Smooth muscle cell (in vitro differentiated cells): Measurements from ENCODE around the gene PARP6. TPM values are rescaled to one million over a fixed set of nuclear protein-coding genes. Genes with fewer than 3 reads are reported as not detected.
A peak's percentile ranks its signal among the peaks of the same experiment; 100 is the strongest.

Experiments used
- DNase-seq: peaks from one replicate; lab custom pipeline; 2025; ENCODE audit not compliant: unreplicated experiment; lab: John Stamatoyannopoulos, UW
- H2AFZ ChIP-seq: fragments of 200-600 bp; sonication (generic); 2 replicates; pipeline ENCODE4 v1.6.0; 2016; ENCODE audit warnings: antibody characterized with exemption, low read depth, mild to moderate bottlenecking
- H3F3A ChIP-seq: fragments of 200-600 bp; sonication (generic); 2 replicates; pipeline ENCODE4 v1.6.0; 2017; ENCODE audit warnings: antibody characterized with exemption, low read depth
- H3K27ac ChIP-seq: fragments of 200-600 bp; sonication (generic); 2 replicates; pipeline ENCODE4 v1.5.1; 2016; ENCODE audit warnings: low read depth, mild to moderate bottlenecking
- H3K27me3 ChIP-seq: fragments of 200-600 bp; sonication (generic); 2 replicates; pipeline ENCODE4 v1.6.1; 2016; ENCODE audit warnings: low read depth, mild to moderate bottlenecking
- H3K36me3 ChIP-seq: fragments of 200-600 bp; sonication (generic); 2 replicates; pipeline ENCODE4 v1.5.1; 2016; ENCODE audit warnings: low read depth
- H3K4me1 ChIP-seq: fragments of 200-600 bp; sonication (generic); 2 replicates; pipeline ENCODE4 v1.5.1; 2016; ENCODE audit warnings: low read depth
- H3K4me2 ChIP-seq: fragments of 200-600 bp; sonication (generic); 2 replicates; pipeline ENCODE4 v1.6.0; 2016; ENCODE audit warnings: mild to moderate bottlenecking
- H3K4me3 ChIP-seq: fragments of 200-600 bp; sonication (generic); 2 replicates; pipeline ENCODE4 v1.5.1; 2016; ENCODE audit warnings: mild to moderate bottlenecking
- H3K79me2 ChIP-seq: fragments of 200-600 bp; sonication (generic); 2 replicates; pipeline ENCODE4 v1.6.0; 2016; ENCODE audit warnings: low read depth, mild to moderate bottlenecking
- H3K9ac ChIP-seq: fragments of 200-600 bp; sonication (generic); 2 replicates; pipeline ENCODE4 v1.6.0; 2016; ENCODE audit warnings: low read depth
- H3K9me3 ChIP-seq: fragments of 200-600 bp; sonication (generic); replicated peaks from 2 replicates; pipeline ENCODE4 v1.5.1; 2016; ENCODE audit warnings: low read depth
- H4K20me1 ChIP-seq: fragments of 200-600 bp; sonication (generic); 2 replicates; pipeline ENCODE4 v1.6.0; 2016; ENCODE audit warnings: low read depth
- WGBS: methylation state at CpG from one replicate; pipeline ENCODE4 v1.1.7; 2016; ENCODE audit warnings: low lambda C conversion rate; 5-methylcytosine and 5-hydroxymethylcytosine counted together
- polyA plus RNA-seq: library from polyadenylated mRNA; unstranded; fragments of >200 nt; fragmentation: Nextera tagmentation; extraction: Ambion mirVana; gene quantifications from 2 replicates; pipeline ENCODE4 v1.2.1, GENCODE V29; 2016
- total RNA-seq: library from RNA; depleted of rRNA; stranded (reverse); fragments of >200 nt; gene quantifications from 2 replicates; pipeline ENCODE4 v1.2.3, GENCODE V29; 2014
- TF ChIP-seq, protein P1 (sequence below): fragments of 200-600 bp; sonication (generic); IDR thresholded peaks from 2 replicates; pipeline ENCODE4 v1.5.1; 2017; ENCODE audit warnings: borderline replicate concordance, mild to moderate bottlenecking, antibody characterized with exemption; ENCODE audit not compliant: insufficient read depth, poor library complexity, severe bottlenecking

PARP6 gene
- total and polyA plus RNA-seq, 2 experiments from 2014 or later, result 29.2 to 40.3 TPM

DNA sequence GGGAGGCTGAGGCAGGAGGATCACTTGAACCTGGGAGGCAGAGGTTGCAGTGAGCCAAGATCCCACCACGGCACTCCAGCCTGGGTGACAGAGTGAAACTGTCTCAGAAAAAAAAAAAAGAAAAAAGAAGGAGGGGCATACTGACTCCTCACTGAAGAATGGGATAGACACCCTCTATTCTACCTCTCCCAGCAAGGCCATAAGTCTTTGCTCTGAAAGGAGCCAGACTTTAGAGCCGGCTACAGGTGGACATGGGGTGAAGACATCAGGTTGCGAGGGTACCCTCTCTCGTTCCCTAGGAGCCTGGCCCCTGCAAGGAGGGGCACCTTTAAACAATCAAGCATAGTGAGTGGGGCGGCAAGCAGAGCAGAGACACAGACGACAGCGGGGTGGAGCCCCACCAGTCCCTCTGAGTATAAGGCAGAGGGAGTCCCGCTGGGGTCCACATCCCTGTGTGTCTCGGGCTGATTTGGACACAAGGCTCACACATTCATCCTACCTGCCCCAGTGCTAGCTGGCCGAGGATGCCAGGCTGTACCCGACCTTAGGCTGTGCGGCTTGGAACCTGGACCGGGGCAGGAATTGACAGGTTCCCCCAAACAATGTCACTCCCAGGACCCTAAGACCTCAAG, 75.8 kb downstream of the PARP6 start:
- WGBS, result 68% methylated on average over 13 of the region's 13 CpGs
- H3K4me2 ChIP-seq, result peak overlapping the region; percentile 81
- peak overlapping the region; percentile 41 for H3K4me3 ChIP-seq
- no peaks in the 10 kb centered on the region for H3K4me1 ChIP-seq
- no peak overlapping the region for H3K27ac ChIP-seq
- H3K27me3 ChIP-seq, result no peaks in the 10 kb centered on the region
- peaks cover 33% of the 10 kb centered on the region for H3F3A ChIP-seq
- DNase-seq, result no peak
- H2AFZ ChIP-seq, result no peak overlapping the region
- TF ChIP-seq, protein P1, sequence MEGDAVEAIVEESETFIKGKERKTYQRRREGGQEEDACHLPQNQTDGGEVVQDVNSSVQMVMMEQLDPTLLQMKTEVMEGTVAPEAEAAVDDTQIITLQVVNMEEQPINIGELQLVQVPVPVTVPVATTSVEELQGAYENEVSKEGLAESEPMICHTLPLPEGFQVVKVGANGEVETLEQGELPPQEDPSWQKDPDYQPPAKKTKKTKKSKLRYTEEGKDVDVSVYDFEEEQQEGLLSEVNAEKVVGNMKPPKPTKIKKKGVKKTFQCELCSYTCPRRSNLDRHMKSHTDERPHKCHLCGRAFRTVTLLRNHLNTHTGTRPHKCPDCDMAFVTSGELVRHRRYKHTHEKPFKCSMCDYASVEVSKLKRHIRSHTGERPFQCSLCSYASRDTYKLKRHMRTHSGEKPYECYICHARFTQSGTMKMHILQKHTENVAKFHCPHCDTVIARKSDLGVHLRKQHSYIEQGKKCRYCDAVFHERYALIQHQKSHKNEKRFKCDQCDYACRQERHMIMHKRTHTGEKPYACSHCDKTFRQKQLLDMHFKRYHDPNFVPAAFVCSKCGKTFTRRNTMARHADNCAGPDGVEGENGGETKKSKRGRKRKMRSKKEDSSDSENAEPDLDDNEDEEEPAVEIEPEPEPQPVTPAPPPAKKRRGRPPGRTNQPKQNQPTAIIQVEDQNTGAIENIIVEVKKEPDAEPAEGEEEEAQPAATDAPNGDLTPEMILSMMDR, result no peak
- peaks cover 8% of the 10 kb centered on the region for H3K36me3 ChIP-seq
- H4K20me1 ChIP-seq, result peaks cover 37% of the 10 kb centered on the region
- H3K9ac ChIP-seq, result no peak overlapping the region
- no peaks in the 10 kb centered on the region for H3K79me2 ChIP-seq
- no peaks in the 10 kb centered on the region for H3K9me3 ChIP-seq

DNA sequence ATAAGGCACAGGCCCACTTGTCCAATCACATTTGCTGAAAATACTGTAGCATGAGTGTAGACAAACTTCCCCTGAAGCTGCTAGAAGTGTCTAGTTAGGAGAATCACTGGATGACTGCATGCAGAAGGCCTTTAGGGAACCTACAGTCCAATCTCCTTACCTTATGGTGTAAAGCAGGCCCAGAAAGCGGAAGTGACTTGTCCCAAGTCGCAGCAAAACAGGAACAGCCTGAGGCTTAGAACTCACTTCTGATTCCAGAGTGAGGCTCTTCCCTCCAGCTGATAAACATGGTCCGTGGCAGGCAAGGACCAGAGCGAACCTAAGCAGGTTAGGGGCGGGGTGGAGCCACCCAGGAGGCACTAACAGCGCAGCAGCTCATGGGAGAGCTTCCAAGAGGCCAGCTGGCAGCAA, 77.2 kb downstream of the PARP6 start:
- Histone ChIP-seq H3K4me2 (no peak overlapping the region), H3K9ac (no peak overlapping the region), H2AFZ (no peak overlapping the region), H3K27ac (no peak overlapping the region), H3K27me3 (no peaks in the 10 kb centered on the region), H3K79me2 (no peaks in the 10 kb centered on the region), H3K9me3 (no peaks in the 10 kb centered on the region), H3K4me1 (no peaks in the 10 kb centered on the region), H4K20me1 (peaks cover 23% of the 10 kb centered on the region), H3F3A (peaks cover 20% of the 10 kb centered on the region), H3K36me3 (peaks cover 8% of the 10 kb centered on the region), H3K4me3 (no peak overlapping the region)
- TF ChIP-seq, protein P1, result no peak
- WGBS, result 81% methylated on average over 6 of the region's 6 CpGs
- no peak for DNase-seq

DNA sequence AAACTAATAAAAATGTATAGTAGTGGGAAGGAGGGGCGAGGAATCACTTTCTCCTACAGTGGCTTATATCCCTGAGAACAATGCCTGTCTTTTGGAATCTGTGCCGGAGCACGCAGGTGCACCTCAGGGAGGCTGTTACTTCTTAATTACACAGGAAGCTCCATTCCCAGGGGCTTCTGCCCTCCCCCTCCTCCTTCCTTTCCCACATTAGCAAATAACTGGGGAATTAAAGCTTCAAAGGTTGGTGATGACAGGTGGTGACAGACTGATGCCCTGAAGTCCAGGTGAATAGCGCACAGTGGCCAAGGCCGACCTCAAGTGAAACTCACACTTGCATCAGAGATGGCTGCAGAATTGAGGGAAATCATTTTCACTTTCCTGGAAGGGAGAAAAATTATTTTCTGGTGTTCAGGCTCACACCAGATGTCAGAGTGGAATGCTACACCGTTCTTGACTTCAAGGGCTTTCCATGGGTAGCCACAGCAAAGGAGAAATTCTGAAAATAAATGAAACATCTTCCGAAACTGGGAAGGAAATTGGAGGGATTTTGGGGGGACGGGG, 78.4 kb downstream of the PARP6 start:
- Histone ChIP-seq H3K4me2 (no peak overlapping the region), H3K27ac (no peak overlapping the region), H3K4me3 (no peak overlapping the region), H3K9ac (no peak overlapping the region), H3F3A (peaks cover 8% of the 10 kb centered on the region), H3K9me3 (no peaks in the 10 kb centered on the region), H3K4me1 (no peaks in the 10 kb centered on the region), H3K36me3 (peaks cover 4% of the 10 kb centered on the region), H3K27me3 (no peaks in the 10 kb centered on the region), H3K79me2 (no peaks in the 10 kb centered on the region), H2AFZ (no peak overlapping the region), H4K20me1 (peaks cover 11% of the 10 kb centered on the region)
- TF ChIP-seq, protein P1, result no peak
- no peak for DNase-seq
- 73% methylated on average over 8 of the region's 8 CpGs for WGBS

DNA sequence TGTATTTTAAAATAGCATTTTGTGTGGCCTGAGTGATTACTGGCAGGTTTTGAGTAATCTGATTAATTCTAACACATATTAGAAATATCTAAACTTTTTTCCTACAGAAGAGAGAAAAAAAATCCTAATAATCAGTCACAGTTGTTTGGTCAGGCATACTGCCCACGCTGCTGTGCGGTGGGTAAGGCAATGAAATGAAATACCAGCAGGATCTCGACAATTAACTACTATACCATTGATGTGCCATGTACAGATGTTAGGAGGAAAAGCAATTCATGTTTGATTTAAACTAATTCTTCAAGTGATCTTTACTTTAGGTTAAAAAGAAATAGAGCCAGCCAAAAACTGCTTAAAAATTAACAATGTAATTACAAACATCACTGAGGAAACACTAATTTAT, 79.9 kb downstream of the PARP6 start:
- H3K9ac ChIP-seq, result no peak overlapping the region
- H3K4me3 ChIP-seq, result no peak overlapping the region
- no peak overlapping the region for H3K4me2 ChIP-seq
- no peaks in the 10 kb centered on the region for H3K27me3 ChIP-seq
- H2AFZ ChIP-seq, result no peak overlapping the region
- no peak for DNase-seq
- H3K4me1 ChIP-seq, result no peaks in the 10 kb centered on the region
- WGBS, result 96% methylated on average over 3 of the region's 3 CpGs
- TF ChIP-seq, protein P1, result no peak
- H4K20me1 ChIP-seq, result no peaks in the 10 kb centered on the region
- no peaks in the 10 kb centered on the region for H3K36me3 ChIP-seq
- no peaks in the 10 kb centered on the region for H3K9me3 ChIP-seq
- H3F3A ChIP-seq, result no peaks in the 10 kb centered on the region
- H3K79me2 ChIP-seq, result no peaks in the 10 kb centered on the region
- no peak overlapping the region for H3K27ac ChIP-seq
